ENCODE measurements around the gene APEH.

Gene APEH

DNA sequence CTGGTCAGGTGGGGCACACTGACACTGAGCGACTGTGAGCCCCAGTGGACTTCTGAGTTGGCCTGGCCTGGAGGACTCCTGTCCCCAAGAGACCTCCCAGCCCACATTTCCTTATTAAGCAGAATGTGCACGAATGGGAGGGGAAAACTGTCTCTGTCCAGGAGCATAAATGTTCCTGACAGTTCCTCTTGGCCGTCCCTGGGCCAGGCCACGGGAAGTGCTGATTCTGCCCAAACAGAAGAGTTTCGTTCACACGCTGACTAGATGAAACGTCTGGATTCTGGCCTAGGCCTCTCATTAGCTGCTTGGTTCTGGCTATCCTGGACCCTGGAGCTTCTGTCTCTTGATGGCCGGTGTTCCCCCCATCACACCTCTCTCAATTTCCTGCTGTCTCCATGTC lies 29.5 kb upstream of the APEH start:
- Mint-ChIP-seq H3K4me3 (no peak overlapping the region), H3K27ac (no peak overlapping the region), H3K27me3 (no peaks in the 10 kb centered on the region), H3K36me3 (no peaks in the 10 kb centered on the region), H3K9me3 (no peaks in the 10 kb centered on the region), H3K4me1 (no peaks in the 10 kb centered on the region)

DNA sequence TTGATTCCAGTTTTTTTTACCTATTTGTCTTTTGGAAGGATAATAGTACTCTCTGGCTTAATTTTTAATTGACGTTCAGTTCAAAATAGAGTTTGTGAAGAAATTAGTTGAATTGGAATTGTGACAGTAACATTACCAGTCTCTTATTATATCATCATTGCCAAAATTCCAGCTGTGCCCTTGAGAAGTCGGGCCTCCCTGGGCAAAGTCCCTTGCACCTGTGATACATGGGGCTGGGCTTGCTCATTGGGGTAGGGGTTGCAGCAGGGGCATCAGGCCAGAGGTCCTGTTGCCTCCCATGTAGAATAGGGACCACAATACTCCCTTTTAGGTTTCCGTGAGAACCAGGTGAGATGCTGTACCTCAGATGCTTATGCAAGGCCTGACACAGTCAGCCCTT lies 27.9 kb upstream of the APEH start:
- Mint-ChIP-seq H3K27me3 (no peaks in the 10 kb centered on the region), H3K9me3 (no peaks in the 10 kb centered on the region), H3K36me3 (no peaks in the 10 kb centered on the region), H3K4me1 (no peaks in the 10 kb centered on the region), H3K4me3 (no peak overlapping the region), H3K27ac (no peak overlapping the region)

DNA sequence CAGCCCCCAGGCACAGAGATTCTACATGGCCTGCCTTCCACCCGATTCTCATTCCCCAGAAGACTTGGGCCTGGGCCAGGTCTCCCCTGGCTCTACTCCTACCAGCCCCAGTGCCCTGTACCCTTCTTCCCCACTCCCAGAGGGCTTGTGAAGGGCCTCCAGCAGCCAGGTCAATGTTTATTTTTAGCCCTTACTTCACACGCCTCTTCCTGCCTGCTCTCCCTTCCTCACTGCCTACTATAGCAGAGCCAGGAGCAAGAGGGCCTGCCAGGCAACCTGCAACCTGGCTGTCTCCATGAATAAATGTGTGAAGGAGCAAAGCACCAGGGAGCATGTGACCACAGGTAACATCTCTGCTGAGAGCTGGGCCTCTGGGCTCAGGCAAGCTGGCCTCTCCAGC lies 26.4 kb upstream of the APEH start:
- H3K36me3 Mint-ChIP-seq, result no peaks in the 10 kb centered on the region
- H3K9me3 Mint-ChIP-seq, result no peaks in the 10 kb centered on the region
- H3K27ac Mint-ChIP-seq, result no peak overlapping the region
- no peak overlapping the region for H3K4me3 Mint-ChIP-seq
- H3K27me3 Mint-ChIP-seq, result no peaks in the 10 kb centered on the region
- H3K4me1 Mint-ChIP-seq, result no peaks in the 10 kb centered on the region

DNA sequence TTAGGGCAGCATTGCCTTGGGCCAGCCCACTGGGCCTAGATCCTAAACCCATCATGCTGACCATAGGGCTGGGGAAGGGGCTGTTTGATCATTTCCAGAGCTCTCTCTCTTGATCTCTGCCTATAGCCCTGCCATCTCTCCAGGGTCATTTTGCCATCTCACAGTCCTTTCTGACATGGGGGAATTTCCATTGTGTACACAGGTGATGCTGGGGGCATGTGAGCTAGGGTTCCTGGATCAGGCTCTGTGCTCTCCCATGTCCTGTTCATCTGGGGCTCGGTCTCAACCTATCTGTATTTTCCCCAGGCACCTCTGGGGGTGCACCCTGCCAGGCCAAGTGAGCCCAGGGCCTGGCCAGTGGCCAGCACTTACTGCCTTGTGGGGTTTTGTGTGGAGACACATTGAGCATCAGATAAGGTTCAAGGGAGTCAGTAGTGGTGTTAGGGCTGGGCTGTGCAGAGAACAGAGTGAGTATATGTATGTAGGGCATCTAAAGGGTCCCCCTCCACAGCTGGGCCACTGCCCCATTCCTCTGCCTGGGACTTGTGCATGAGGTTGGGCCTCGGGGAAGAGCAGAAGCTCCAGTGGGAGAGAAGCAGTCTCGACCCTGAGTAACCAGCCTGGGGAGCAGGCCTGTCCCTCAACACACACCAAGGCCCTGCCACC lies 25.7 kb upstream of the APEH start:
- Mint-ChIP-seq H3K4me1 (no peaks in the 10 kb centered on the region), H3K27me3 (no peaks in the 10 kb centered on the region), H3K4me3 (no peak overlapping the region), H3K9me3 (no peaks in the 10 kb centered on the region), H3K27ac (no peak overlapping the region), H3K36me3 (no peaks in the 10 kb centered on the region)

DNA sequence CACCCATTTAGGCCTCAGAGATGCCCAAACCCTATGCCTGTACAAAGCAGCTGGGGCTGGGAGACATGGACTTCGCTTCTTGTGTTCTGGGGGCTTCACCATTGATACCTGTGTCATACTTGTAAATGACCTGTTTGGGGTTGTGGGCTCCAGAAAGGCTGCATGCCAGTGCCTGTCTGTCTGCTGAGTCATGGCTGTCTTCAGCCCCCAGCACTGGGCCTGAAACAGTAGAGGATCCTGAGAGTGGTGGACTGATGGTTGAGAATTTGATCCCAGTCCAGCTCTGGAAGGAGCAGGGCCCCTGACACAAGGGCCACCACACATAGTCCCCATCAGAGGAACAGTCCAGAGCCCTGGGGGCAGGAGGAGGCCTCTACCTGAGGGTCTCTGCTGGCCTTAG lies 24.6 kb upstream of the APEH start:
- H3K4me3 Mint-ChIP-seq, result no peak overlapping the region
- H3K36me3 Mint-ChIP-seq, result no peaks in the 10 kb centered on the region
- no peaks in the 10 kb centered on the region for H3K4me1 Mint-ChIP-seq
- H3K27ac Mint-ChIP-seq, result no peak overlapping the region
- no peaks in the 10 kb centered on the region for H3K9me3 Mint-ChIP-seq
- no peaks in the 10 kb centered on the region for H3K27me3 Mint-ChIP-seq

DNA sequence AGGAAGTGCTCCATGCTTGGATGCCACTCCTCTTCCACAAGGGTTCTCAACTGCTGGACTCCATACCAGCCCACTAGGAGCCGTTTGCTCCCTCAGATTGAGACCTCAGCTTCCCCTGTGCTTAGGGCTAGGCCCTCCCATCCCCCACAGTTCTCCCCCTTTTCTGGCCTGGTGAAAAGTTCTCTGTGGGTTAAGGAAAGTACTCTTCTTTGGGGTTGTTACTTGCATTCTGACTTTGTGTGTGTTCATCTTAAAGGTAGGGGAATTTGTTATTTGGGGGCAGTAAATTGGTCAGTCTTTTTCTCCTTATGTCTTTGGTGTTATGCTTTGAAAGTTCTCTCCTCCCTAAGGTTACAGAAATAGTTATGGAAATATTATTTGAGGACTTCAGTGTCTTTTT lies 24.0 kb upstream of the APEH start:
- H3K9me3 Mint-ChIP-seq, result no peaks in the 10 kb centered on the region
- no peaks in the 10 kb centered on the region for H3K4me1 Mint-ChIP-seq
- no peak overlapping the region for H3K27ac Mint-ChIP-seq
- H3K36me3 Mint-ChIP-seq, result no peaks in the 10 kb centered on the region
- H3K4me3 Mint-ChIP-seq, result no peak overlapping the region
- H3K27me3 Mint-ChIP-seq, result no peaks in the 10 kb centered on the region

DNA sequence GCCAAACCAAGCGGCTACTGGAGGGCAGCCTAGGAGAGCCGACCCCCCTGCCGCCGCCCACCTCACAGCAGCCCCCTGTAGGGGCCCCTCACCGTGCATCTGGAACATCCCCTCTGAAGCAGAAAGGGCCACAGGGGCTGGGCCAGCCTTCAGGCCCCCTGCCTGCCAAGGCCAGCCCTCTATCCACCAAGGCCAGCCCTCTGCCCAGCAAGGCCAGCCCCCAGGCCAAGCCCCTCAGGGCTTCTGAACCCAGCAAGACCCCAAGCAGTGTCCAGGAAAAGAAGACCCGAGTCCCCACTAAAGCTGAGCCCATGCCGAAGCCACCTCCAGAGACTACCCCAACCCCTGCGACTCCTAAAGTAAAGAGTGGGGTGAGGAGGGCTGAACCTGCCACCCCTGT lies 23.5 kb upstream of the APEH start:
- H3K27ac Mint-ChIP-seq, result no peak overlapping the region

DNA sequence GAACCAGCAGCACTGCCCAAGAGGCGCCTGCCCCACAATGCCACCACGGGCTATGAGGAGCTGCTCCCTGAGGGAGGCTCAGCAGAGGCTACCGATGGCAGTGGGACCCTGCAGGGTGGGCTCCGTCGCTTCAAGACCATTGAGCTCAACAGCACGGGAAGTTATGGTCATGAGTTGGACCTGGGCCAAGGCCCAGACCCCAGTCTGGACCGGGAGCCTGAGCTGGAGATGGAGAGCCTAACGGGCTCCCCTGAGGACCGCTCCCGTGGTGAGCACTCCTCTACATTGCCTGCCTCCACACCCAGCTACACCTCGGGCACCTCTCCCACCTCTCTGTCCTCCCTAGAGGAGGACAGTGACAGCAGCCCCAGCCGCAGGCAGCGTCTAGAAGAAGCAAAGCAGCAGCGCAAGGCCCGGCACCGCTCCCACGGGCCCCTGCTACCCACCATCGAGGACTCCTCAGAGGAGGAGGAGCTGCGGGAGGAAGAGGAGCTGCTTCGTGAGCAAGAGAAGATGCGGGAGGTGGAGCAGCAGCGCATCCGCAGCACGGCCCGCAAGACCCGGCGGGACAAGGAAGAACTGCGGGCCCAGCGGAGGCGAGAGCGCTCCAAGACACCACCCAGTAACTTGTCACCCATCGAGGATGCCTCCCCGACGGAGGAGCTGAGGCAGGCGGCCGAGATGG lies 21.8 kb upstream of the APEH start:
- Mint-ChIP-seq H3K4me1 (no peaks in the 10 kb centered on the region), H3K27me3 (peaks cover 1% of the 10 kb centered on the region), H3K4me3 (no peak overlapping the region), H3K27ac (no peak overlapping the region), H3K36me3 (no peaks in the 10 kb centered on the region), H3K9me3 (no peaks in the 10 kb centered on the region)

More for the DNA sequence above, 23.5 kb upstream of the APEH start:
- no peaks in the 10 kb centered on the region for H3K27me3 Mint-ChIP-seq
- no peaks in the 10 kb centered on the region for H3K9me3 Mint-ChIP-seq
- no peaks in the 10 kb centered on the region for H3K4me1 Mint-ChIP-seq
- H3K36me3 Mint-ChIP-seq, result no peaks in the 10 kb centered on the region
- no peak overlapping the region for H3K4me3 Mint-ChIP-seq

DNA sequence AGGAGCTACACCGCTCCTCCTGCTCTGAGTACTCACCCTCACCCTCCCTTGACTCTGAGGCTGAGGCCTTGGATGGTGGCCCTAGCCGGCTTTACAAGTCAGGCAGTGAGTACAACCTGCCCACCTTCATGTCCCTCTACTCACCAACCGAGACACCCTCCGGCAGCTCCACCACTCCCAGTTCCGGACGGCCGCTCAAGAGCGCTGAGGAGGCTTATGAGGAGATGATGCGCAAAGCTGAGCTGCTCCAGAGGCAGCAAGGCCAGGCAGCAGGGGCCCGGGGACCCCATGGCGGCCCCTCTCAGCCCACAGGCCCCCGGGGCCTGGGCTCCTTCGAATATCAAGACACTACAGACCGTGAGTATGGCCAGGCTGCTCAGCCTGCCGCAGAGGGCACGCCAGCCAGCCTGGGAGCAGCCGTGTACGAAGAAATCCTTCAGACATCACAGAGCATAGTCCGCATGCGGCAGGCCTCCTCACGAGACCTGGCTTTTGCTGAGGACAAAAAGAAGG lies 21.2 kb upstream of the APEH start:
- Mint-ChIP-seq H3K27ac (no peak overlapping the region), H3K27me3 (peaks cover 1% of the 10 kb centered on the region), H3K4me3 (no peak overlapping the region), H3K4me1 (no peaks in the 10 kb centered on the region), H3K9me3 (no peaks in the 10 kb centered on the region), H3K36me3 (no peaks in the 10 kb centered on the region)

DNA sequence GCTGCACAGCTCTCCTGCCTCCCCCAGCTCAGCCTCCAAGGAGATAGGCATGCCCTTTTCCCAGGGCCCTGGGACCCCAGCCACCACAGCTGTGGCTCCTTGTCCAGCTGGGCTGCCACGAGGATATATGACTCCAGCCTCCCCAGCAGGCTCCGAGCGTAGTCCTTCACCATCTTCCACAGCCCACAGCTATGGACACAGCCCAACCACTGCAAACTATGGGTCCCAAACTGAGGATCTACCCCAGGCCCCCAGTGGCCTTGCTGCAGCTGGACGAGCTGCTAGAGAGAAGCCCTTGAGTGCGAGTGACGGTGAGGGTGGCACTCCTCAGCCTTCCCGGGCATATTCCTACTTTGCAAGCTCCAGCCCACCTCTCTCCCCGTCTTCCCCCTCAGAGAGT lies 20.5 kb upstream of the APEH start:
- no peaks in the 10 kb centered on the region for H3K9me3 Mint-ChIP-seq
- no peaks in the 10 kb centered on the region for H3K36me3 Mint-ChIP-seq
- H3K27me3 Mint-ChIP-seq, result peaks cover 1% of the 10 kb centered on the region
- H3K27ac Mint-ChIP-seq, result no peak overlapping the region
- H3K4me3 Mint-ChIP-seq, result no peak overlapping the region
- H3K4me1 Mint-ChIP-seq, result no peaks in the 10 kb centered on the region

DNA sequence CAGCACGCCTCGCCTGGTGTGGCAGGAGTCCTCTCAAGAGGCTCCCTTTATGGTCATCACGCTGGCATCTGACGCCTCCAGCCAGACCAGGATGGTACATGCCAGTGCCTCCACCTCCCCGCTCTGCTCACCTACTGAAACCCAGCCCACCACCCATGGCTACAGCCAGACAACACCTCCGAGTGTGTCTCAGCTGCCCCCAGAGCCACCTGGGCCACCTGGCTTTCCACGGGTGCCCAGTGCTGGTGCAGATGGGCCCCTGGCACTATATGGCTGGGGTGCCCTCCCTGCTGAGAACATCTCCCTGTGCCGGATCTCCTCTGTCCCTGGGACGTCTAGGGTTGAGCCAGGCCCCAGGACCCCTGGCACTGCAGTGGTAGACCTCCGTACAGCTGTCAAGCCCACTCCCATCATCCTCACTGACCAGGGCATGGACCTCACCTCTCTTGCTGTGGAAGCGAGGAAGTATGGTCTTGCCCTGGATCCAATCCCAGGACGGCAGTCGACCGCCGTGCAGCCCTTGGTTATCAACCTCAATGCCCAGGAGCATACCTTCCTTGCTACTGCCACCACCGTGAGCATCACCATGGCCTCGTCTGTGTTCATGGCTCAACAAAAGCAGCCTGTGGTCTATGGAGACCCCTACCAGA lies 19.9 kb upstream of the APEH start:
- Mint-ChIP-seq H3K27me3 (peaks cover 1% of the 10 kb centered on the region), H3K4me1 (no peaks in the 10 kb centered on the region), H3K27ac (no peak overlapping the region), H3K36me3 (no peaks in the 10 kb centered on the region), H3K9me3 (no peaks in the 10 kb centered on the region), H3K4me3 (no peak overlapping the region)

DNA sequence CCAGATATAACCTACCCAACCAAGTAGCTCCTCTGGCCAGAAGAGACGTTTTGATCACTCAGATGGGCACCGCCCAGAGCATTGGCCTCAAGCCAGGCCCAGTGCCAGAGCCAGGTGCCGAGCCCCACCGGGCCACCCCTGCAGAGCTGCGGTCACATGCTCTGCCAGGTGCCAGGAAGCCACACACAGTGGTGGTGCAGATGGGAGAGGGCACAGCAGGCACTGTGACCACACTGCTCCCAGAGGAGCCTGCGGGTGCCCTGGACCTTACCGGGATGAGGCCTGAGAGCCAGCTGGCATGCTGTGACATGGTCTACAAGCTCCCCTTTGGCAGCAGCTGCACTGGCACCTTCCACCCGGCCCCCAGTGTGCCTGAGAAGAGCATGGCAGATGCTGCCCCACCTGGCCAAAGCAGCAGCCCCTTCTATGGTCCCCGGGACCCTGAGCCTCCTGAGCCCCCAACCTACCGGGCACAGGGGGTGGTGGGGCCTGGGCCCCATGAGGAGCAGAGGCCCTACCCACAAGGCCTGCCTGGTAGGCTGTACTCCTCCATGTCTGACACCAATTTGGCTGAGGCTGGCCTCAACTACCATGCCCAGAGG lies 19.1 kb upstream of the APEH start:
- no peaks in the 10 kb centered on the region for H3K36me3 Mint-ChIP-seq

DNA sequence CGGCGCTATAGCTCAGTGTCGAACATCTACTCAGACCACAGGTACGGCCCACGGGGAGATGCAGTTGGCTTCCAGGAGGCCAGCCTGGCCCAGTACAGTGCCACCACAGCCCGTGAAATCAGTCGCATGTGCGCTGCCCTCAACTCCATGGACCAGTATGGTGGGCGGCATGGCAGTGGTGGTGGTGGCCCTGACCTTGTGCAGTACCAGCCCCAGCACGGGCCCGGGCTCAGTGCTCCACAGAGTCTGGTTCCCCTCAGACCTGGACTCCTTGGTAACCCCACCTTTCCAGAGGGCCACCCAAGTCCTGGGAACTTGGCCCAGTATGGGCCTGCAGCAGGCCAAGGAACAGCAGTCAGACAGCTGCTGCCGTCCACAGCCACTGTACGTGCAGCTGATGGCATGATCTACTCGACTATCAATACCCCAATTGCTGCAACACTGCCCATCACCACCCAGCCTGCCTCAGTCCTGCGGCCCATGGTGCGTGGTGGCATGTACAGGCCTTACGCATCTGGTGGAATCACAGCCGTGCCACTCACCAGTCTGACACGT lies 18.3 kb upstream of the APEH start:
- Mint-ChIP-seq H3K36me3 (no peaks in the 10 kb centered on the region), H3K27ac (no peak overlapping the region), H3K4me3 (no peak overlapping the region), H3K4me1 (no peaks in the 10 kb centered on the region), H3K27me3 (peaks cover 1% of the 10 kb centered on the region), H3K9me3 (no peaks in the 10 kb centered on the region)

More for the DNA sequence above, 19.1 kb upstream of the APEH start:
- H3K9me3 Mint-ChIP-seq, result no peaks in the 10 kb centered on the region
- H3K4me1 Mint-ChIP-seq, result no peaks in the 10 kb centered on the region
- H3K4me3 Mint-ChIP-seq, result no peak overlapping the region
- H3K27me3 Mint-ChIP-seq, result peaks cover 1% of the 10 kb centered on the region
- no peak overlapping the region for H3K27ac Mint-ChIP-seq

DNA sequence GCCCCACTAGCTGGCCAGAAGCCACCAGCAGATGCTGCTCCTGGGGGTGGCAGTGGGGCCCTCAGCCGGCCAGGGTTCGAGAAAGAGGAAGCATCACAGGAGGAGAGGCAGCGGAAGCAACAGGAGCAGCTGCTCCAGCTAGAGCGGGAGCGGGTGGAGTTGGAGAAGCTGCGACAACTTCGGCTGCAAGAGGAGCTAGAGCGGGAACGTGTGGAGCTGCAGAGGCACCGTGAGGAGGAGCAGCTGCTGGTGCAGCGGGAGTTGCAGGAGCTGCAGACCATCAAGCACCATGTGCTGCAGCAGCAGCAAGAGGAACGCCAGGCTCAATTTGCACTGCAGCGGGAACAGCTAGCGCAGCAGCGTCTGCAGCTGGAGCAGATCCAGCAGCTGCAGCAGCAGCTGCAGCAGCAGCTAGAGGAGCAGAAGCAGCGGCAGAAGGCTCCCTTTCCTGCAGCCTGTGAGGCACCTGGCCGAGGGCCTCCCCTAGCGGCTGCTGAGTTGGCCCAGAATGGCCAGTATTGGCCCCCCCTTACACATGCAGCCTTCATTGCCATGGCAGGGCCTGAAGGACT lies 17.5 kb upstream of the APEH start:
- H3K4me3 Mint-ChIP-seq, result no peak overlapping the region
- no peaks in the 10 kb centered on the region for H3K9me3 Mint-ChIP-seq
- no peaks in the 10 kb centered on the region for H3K36me3 Mint-ChIP-seq
- H3K27ac Mint-ChIP-seq, result no peak overlapping the region
- no peaks in the 10 kb centered on the region for H3K4me1 Mint-ChIP-seq
- peaks cover 1% of the 10 kb centered on the region for H3K27me3 Mint-ChIP-seq

DNA sequence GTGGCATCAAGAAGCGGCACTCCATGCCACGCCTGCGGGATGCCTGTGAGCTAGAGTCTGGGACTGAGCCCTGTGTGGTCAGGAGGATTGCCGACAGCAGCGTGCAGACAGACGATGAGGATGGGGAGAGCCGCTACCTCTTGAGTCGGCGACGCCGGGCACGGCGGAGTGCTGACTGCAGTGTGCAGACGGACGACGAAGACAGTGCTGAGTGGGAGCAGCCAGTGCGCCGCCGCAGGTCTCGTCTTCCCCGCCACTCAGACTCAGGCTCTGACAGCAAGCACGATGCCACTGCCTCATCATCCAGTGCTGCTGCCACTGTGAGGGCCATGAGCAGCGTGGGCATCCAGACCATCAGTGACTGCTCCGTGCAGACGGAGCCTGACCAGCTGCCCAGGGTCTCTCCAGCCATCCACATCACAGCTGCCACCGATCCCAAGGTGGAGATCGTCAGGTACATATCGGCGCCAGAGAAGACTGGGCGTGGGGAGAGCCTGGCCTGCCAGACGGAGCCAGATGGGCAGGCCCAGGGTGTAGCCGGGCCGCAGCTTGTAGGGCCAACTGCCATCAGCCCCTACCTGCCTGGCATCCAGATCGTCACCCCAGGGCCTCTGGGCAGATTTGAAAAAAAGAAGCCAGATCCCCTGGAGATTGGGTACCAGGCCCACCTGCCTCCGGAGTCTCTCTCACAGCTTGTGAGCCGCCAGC lies 16.8 kb upstream of the APEH start:
- H3K27ac Mint-ChIP-seq, result no peak overlapping the region
- H3K27me3 Mint-ChIP-seq, result peaks cover 1% of the 10 kb centered on the region
- no peaks in the 10 kb centered on the region for H3K9me3 Mint-ChIP-seq
- H3K36me3 Mint-ChIP-seq, result no peaks in the 10 kb centered on the region
- no peaks in the 10 kb centered on the region for H3K4me1 Mint-ChIP-seq
- no peak overlapping the region for H3K4me3 Mint-ChIP-seq

Measured in activated naive CD4-positive, alpha-beta T cell treated with anti-CD3 and anti-CD28 coated beads, Interleukin-2, amount 50 U/mL, for 24 hours (primary cell).